BE2C (cell line): ENCODE measurements around the gene ABCF3.

ENCODE experiments used
- DNase-seq: peaks from one replicate; pipeline ENCODE4 v3.0.0-alpha.2; 2020
- H3K27me3 ChIP-seq: fragments of 250-450 bp; sonication (Bioruptor Pico); 2 replicates; pipeline ENCODE4 v1.5.1; 2020; ENCODE audit warnings: mild to moderate bottlenecking
- H3K36me3 ChIP-seq: fragments of 250-450 bp; sonication (Bioruptor Pico); 2 replicates; pipeline ENCODE4 v1.5.1; 2020; ENCODE audit warnings: mild to moderate bottlenecking
- H3K4me1 ChIP-seq: fragments of 250-450 bp; sonication (Bioruptor Pico); 2 replicates; pipeline ENCODE4 v1.5.1; 2020
- H3K4me3 ChIP-seq: 2 replicates; pipeline ENCODE4 v1.5.1; 2011; ENCODE audit warnings: low read depth, low read length
- H3K9me3 ChIP-seq: fragments of 250-450 bp; sonication (Bioruptor Pico); 2 replicates; pipeline ENCODE4 v1.5.1; 2020
- TF ChIP-seq, protein P1 (sequence below): IDR thresholded peaks from 2 replicates; pipeline ENCODE4 v1.5.1; 2012; ENCODE audit warnings: mild to moderate bottlenecking, low read depth, low read length

ABCF3 gene

DNA sequence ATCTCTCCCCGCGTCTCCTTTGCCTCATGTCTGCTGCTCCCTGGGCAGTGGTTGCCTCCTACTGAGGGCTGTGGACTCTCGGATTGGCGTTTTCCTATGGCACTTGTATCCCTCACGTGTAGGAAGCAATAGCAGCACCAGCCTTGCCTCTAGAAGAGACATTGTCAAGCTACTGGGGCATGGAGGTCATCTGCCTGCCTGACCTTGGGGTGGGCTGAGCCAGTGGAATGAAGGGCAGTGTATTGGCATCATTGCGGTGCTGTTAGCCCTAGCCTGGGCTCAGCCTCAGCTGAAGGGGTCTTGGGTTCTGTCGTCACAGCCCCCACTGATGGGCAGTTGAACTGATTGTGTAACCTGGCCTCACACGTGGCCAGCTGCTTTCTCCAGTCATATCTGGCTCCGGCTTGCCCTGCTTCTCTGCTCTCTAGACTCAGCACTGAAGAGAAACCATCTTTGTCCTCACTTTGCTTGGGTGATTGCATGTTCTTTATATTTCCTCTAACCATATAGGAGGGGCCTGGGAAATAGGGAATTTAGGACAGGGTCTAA lies 8.1 kb downstream of the ABCF3 start:
- no peaks in the 10 kb centered on the region for H3K27me3 ChIP-seq
- peaks cover 53% of the 10 kb centered on the region for H3K36me3 ChIP-seq
- no peak overlapping the region for H3K4me3 ChIP-seq
- no peaks in the 10 kb centered on the region for H3K9me3 ChIP-seq
- TF ChIP-seq, protein P1, sequence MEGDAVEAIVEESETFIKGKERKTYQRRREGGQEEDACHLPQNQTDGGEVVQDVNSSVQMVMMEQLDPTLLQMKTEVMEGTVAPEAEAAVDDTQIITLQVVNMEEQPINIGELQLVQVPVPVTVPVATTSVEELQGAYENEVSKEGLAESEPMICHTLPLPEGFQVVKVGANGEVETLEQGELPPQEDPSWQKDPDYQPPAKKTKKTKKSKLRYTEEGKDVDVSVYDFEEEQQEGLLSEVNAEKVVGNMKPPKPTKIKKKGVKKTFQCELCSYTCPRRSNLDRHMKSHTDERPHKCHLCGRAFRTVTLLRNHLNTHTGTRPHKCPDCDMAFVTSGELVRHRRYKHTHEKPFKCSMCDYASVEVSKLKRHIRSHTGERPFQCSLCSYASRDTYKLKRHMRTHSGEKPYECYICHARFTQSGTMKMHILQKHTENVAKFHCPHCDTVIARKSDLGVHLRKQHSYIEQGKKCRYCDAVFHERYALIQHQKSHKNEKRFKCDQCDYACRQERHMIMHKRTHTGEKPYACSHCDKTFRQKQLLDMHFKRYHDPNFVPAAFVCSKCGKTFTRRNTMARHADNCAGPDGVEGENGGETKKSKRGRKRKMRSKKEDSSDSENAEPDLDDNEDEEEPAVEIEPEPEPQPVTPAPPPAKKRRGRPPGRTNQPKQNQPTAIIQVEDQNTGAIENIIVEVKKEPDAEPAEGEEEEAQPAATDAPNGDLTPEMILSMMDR, result no peak
- DNase-seq, result no peak
- H3K4me1 ChIP-seq, result no peaks in the 10 kb centered on the region

DNA sequence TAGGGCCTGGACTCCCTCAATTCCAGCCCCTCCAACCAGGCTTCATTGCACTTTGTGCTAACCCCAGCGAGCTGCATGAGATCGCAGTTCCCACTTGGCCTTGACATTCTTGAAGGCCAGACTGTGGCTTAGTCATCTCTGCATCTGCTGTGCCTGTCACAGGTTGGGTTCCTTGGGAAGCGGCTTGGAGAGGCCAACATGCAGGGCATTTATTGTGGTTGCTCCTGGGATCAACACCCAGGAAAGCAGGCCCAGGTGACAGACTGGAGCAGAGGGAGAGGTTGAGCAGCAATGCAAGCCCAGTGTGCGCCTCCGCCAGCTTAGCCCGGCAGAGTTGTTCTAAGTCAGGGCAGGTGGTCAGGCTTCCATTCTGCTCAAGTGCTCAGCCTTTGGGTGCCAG lies 10.5 kb downstream of the ABCF3 start:
- DNase-seq, result no peak
- Histone ChIP-seq H3K27me3 (no peaks in the 10 kb centered on the region), H3K4me1 (no peaks in the 10 kb centered on the region), H3K4me3 (no peak overlapping the region), H3K36me3 (peaks cover 30% of the 10 kb centered on the region), H3K9me3 (no peaks in the 10 kb centered on the region)
- TF ChIP-seq, protein P1, result no peak

DNA sequence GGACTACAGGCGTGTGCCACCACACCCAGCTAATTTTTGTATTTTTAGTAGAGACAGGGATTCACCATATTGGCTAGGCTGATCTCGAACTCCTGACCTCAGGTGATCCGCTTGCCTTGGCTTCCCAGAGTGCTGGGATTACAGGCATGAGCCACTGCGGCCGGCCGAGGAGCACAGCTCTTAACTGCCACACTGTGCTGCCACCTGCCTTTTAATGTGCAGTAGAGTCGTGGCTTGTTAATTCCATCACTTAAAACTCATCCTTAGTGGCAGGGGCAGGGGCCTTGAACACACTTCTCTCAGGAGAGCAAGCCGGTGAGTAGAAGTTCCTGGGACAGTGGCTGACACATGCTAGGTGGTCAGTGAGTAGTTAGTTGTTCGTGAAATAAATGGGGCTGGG lies 12.5 kb downstream of the ABCF3 start:
- TF ChIP-seq, protein P1, result no peak
- H3K27me3 ChIP-seq, result no peaks in the 10 kb centered on the region

DNA sequence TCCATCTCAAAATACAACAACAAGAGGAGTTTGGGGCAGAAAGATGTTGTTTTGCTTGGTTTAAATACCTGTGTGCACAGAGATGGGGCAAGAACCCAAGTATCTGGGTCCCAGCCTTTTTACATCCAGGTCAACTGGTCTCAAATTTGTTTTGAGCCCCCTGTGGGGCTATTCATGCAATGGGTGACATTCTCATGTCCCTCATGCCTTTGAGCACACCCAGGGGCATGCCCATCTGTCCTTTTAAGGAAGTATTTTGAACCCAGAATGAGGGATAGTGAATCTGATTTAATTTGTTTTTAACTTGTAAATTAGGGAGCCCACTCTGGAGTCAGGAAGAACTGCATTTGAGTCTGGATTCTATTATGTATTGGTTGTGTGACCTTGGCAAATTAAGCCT lies 14.8 kb downstream of the ABCF3 start:
- no peak for DNase-seq
- H3K4me1 ChIP-seq, result no peaks in the 10 kb centered on the region
- no peaks in the 10 kb centered on the region for H3K36me3 ChIP-seq
- no peaks in the 10 kb centered on the region for H3K27me3 ChIP-seq
- no peaks in the 10 kb centered on the region for H3K9me3 ChIP-seq
- H3K4me3 ChIP-seq, result no peak overlapping the region
- TF ChIP-seq, protein P1, result no peak

More for the DNA sequence above, 12.5 kb downstream of the ABCF3 start:
- Histone ChIP-seq H3K36me3 (peaks cover 12% of the 10 kb centered on the region), H3K4me1 (no peaks in the 10 kb centered on the region), H3K4me3 (no peak overlapping the region), H3K9me3 (no peaks in the 10 kb centered on the region)
- no peak for DNase-seq

DNA sequence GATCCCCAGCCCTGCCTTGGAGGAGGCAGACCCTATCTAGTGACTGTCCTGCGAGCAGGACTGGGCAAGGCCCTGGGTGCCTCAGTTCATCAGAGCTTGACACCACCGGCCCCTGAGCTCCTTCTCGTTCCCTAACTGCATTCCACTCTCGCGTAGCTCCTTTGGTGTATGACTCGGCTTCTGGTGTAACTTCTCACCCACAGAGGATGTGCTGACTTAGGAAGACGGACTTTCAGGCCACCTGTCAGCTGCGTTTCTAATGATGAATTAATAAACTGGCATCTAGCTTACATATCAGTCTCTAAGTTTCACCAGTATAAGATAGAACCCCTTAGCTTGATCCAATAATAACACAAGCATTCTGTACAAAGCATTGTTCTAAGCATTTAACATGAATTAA lies 17.5 kb downstream of the ABCF3 start:
- Histone ChIP-seq H3K4me1 (no peaks in the 10 kb centered on the region), H3K27me3 (no peaks in the 10 kb centered on the region), H3K9me3 (no peaks in the 10 kb centered on the region), H3K4me3 (no peak overlapping the region), H3K36me3 (no peaks in the 10 kb centered on the region)
- TF ChIP-seq, protein P1, result no peak
- DNase-seq, result no peak

DNA sequence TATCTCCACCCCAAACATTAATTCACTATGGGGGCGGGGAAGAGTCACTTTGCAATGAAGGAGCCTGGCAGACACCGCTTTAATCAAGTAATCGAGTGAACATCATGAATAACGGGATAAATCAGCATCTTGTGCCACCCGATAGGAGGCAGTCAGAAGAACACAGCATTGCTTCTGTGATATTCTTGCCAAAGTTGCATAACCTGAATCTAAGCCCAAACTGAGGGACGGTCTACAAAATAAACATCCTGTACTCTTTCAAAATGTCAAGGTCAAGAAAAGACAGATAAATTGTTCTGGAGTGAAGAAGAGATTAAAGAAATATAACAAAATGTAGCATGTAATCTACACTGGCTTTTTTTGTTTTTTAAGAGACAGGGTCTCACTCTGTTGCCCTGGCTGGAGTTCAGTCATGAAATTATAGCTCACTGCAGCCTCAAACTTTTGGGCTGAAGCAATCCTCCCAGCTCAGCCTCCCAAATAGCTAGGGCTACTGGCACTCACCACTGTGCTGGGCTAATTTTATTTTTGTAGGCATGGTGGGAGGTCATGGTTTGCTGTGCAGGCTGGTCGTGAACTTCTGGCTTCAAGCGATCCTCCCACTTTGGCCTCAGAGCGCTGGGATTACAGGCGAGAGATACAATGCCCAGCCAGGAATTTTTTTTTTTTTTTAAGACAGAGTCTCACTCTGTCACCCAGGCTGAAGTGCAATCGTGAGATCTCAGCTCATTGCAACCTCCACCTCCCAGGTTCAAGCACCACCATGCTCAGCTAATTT lies 23.3 kb downstream of the ABCF3 start:
- Histone ChIP-seq H3K4me1 (peaks cover 4% of the 10 kb centered on the region), H3K9me3 (no peaks in the 10 kb centered on the region), H3K4me3 (no peak overlapping the region), H3K36me3 (no peaks in the 10 kb centered on the region), H3K27me3 (peaks cover 6% of the 10 kb centered on the region; the same call in 1 of the 2 replicates)
- DNase-seq, result no peak
- TF ChIP-seq, protein P1, result no peak
